GM12878 (cell line): ENCODE data around the gene ERVFRD-1. TPM values are rescaled to one million over a fixed set of nuclear protein-coding genes. Genes with fewer than 3 reads are reported as not detected.
A peak's percentile ranks its signal among the peaks of the same experiment; 100 is the strongest.

Experiments
- ATAC-seq: fragments of 200-7000 bp; cut with Tn5 transposase; 3 replicates; pipeline ENCODE4 v1.9.1; 2020; ENCODE audit warnings: mild to moderate bottlenecking, moderate library complexity
- BruUV-seq: library from RNA; stranded (reverse); fragments of 400-500 nt; replicated peaks from 2 replicates; lab custom pipeline; 2021; lab: Mats Ljungman, UMichigan
- CTCF ChIA-PET: fragments of 300-600 bp; sonication (Branson Sonifier 250); formaldehyde crosslinking; extraction: SDS; loops from one replicate; lab custom pipeline; 2021; ENCODE audit warnings: inconsistent platforms; lab: Yijun Ruan, JAX
- POLR2A ChIA-PET: fragments of 350-600 bp; formaldehyde crosslinking; extraction: SDS; loops from one replicate; lab custom pipeline; 2021; ENCODE audit warnings: inconsistent platforms; lab: Charles Lee
- RAD21 ChIA-PET: fragments of 300-600 bp; sonication (Branson Sonifier 250); formaldehyde crosslinking; loops from one replicate; lab custom pipeline; 2023; ENCODE audit warnings: antibody characterized with exemption; ENCODE audit not compliant: unreplicated experiment; lab: Charles Lee
- SMC1A ChIA-PET: fragments of 300-600 bp; sonication (Branson Sonifier 250); formaldehyde crosslinking; loops from one replicate; lab custom pipeline; 2023; ENCODE audit not compliant: unreplicated experiment, uncharacterized antibody; lab: Charles Lee
- DNase-seq: peaks from one replicate; pipeline ENCODE4 v3.0.0-alpha.2; 2011; ENCODE audit warnings: low read depth, low spot score
- FAIRE-seq: peaks from 3 replicates; lab custom pipeline; 2011; peaks lifted over from hg19 to GRCh38; lab: Jason Lieb, UNC
- H2AFZ ChIP-seq: 2 replicates; pipeline ENCODE4 v1.6.0; 2011; ENCODE audit warnings: low read depth, low read length, control low read depth; ENCODE audit not compliant: control insufficient read depth
- H3K27ac ChIP-seq: 2 replicates; pipeline ENCODE4 v1.5.1; 2011; ENCODE audit warnings: control low read depth; ENCODE audit not compliant: control insufficient read depth, insufficient read depth
- H3K27me3 ChIP-seq, 2 experiments: replicated peaks in 1 of 2; 2 replicates each; pipeline versions ENCODE4 v1.6.0 to v1.6.1; 2011; ENCODE audit warnings: low read length in 1 of 2; ENCODE audit not compliant: control insufficient read depth in 2 of 2, insufficient read depth in 2 of 2
- H3K36me3 ChIP-seq, 2 experiments: 2 replicates each; pipeline ENCODE4 v1.5.1; 2011; ENCODE audit warnings: low read length in 1 of 2; ENCODE audit not compliant: control insufficient read depth in 2 of 2, insufficient read depth in 2 of 2
- H3K4me1 ChIP-seq: 2 replicates; pipeline ENCODE4 v1.6.1; 2011; ENCODE audit warnings: mild to moderate bottlenecking, low read length, moderate library complexity, mixed read lengths; ENCODE audit not compliant: control insufficient read depth, insufficient read depth
- H3K4me2 ChIP-seq: 2 replicates; pipeline ENCODE4 v1.6.0; 2011; ENCODE audit warnings: control low read depth; ENCODE audit not compliant: control insufficient read depth, insufficient read depth
- H3K4me3 ChIP-seq: fragments of 200-600 bp; sonication (generic); 2 replicates; pipeline ENCODE4 v1.5.1; 2016
- H3K79me2 ChIP-seq: 2 replicates; pipeline ENCODE4 v1.6.0; 2011; ENCODE audit warnings: low read length; ENCODE audit not compliant: control insufficient read depth, insufficient read depth
- H3K9ac ChIP-seq: 2 replicates; pipeline ENCODE4 v1.8.0; 2011; ENCODE audit warnings: low read length, control low read depth, mixed read lengths; ENCODE audit not compliant: control insufficient read depth, insufficient read depth
- H3K9me3 ChIP-seq: replicated peaks from 3 replicates; pipeline ENCODE4 v1.5.1; 2011; ENCODE audit warnings: mild to moderate bottlenecking, low read length; ENCODE audit not compliant: control insufficient read depth, insufficient read depth
- H4K20me1 ChIP-seq: 2 replicates; pipeline ENCODE4 v1.6.0; 2011; ENCODE audit not compliant: control insufficient read depth, insufficient read depth
- POLR2AphosphoS5 ChIP-seq: IDR thresholded peaks from 2 replicates; pipeline ENCODE4 v1.6.1; 2011; ENCODE audit warnings: mild to moderate bottlenecking, low read length, inconsistent platforms
- SMAD1 ChIP-seq: fragments of 450-650 bp; IDR thresholded peaks from 2 replicates; pipeline ENCODE4 v1.6.1; 2018; ENCODE audit warnings: mild to moderate bottlenecking, low read depth; ENCODE audit not compliant: partially characterized antibody
- ZNF384 ChIP-seq: IDR thresholded peaks from 2 replicates; pipeline ENCODE4 v1.6.1; 2012; ENCODE audit warnings: low read depth, mild to moderate bottlenecking, low read length, improper control_type of control experiment, borderline replicate concordance
- WGBS: methylation state at CpG from one replicate; pipeline ENCODE4 v1.1.6; 2016; ENCODE audit warnings: low lambda C conversion rate; ENCODE audit not compliant: insufficient replicate concordance, insufficient coverage; ENCODE audit errors: missing lambda C conversion rate; 5-methylcytosine and 5-hydroxymethylcytosine counted together
- in situ Hi-C: fragments of 300-500 bp; cut with MboI; formaldehyde crosslinking; loops from 9 replicates; pipeline ENCODE4 v1.14.3; 2018; ENCODE audit warnings: mixed read lengths
- intact Hi-C: fragments of 100-400 bp; cut with micrococcal nuclease; formaldehyde crosslinking; loops from one replicate; pipeline ENCODE4 v1.14.2; 2022; ENCODE audit not compliant: unreplicated experiment
- polyA plus RNA-seq, 11 experiments: library from polyadenylated mRNA; depleted of rRNA in 4 of 11; unstranded in 6 of 11; stranded (reverse) in 5 of 11; fragments of >200 nt; fragmentation: Nextera tagmentation in 4 of 11; fragmentation: Illumina TruSeq in 1 of 11; extraction: Ambion mirVana in 4 of 11; extraction: Trizol in 1 of 11; gene quantifications; 1 replicate in 1 of 11; 2 replicates in 10 of 11; pipeline versions ENCODE4 v1.2.1 to v1.2.3, GENCODE V29; 2011 to 2016; ENCODE audit warnings: inconsistent platforms in 2 of 11, missing spikeins in 2 of 11, low read depth in 1 of 11
- total RNA-seq, 4 experiments: library from RNA; depleted of rRNA in 3 of 4; stranded (reverse); fragments of >200 nt in 3 of 4; fragmentation: Illumina TruSeq in 1 of 4; extraction: Trizol in 1 of 4; gene quantifications; 2 replicates each; pipeline versions ENCODE4 v1.2.1 to v1.2.3, GENCODE V29; 2013 to 2021
- TF ChIP-seq, protein P1 (sequence below): fragments of 450-650 bp; IDR thresholded peaks from 2 replicates; pipeline ENCODE4 v1.6.1; 2017; ENCODE audit warnings: low read depth, mild to moderate bottlenecking, moderate library complexity

Gene ERVFRD-1
- total and polyA plus RNA-seq, 10 of the 15 experiments (the other 5 are each of a cell fraction or from before 2014, with no cell fraction given): 0.03 to 0.11 (median 0.07) TPM; not detected in 7

DNA sequence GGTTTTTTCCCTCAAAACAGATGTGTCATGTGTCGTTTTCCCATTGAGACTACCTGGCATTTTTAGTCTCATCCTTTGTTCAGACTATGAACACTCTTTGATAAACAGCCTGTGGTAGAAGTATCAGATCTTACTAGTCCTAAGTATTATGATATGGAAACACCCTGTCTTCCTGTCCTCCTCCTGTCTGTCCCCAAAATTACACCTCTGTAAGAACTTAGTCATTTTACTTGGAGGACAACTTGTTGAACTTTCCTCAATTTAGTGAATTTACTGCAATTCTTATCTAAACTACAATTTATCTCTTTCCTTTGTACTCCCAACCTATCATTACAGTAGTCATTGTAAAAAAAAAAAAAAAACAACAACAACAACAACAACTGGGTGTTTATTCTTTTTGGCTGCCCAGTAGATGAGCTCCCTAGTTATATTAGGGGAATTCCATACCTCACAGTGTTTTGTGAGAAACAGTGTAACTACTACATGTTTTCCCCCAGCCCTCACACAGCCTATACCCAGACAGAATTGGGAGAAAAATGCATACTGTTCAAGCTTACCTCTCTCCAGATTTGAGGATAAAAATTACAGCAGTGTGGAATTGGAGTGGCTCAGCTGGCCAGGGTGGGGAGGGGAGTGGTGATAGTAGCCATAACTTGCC is 18.5 kb upstream of the ERVFRD-1 start:
- intact Hi-C loops: loop anchor here (5.0 kb wide), 1 partner anchor 38 kb away; the partner anchor contains the start of gene SMIM13
- Histone ChIP-seq H3K27ac (peak overlapping the region; percentile 41), H3K36me3 (peaks cover 1 to 3% of the 10 kb centered on the region in 2 experiments), H3K27me3 (no peaks in the 10 kb centered on the region), H4K20me1 (no peaks in the 10 kb centered on the region), H3K4me2 (no peak overlapping the region)
- in situ Hi-C loops: no loop called here
- no peak for DNase-seq
- no TSS peak for BruUV-seq
- CTCF ChIA-PET: interaction anchor here (0.6 to 1.8 kb wide), 5 partner anchors 12 to 652 kb away, joined by 3 to 4 read pairs (median 3); no protein-coding TSS in a partner anchor
- TF ChIP-seq, protein P1, sequence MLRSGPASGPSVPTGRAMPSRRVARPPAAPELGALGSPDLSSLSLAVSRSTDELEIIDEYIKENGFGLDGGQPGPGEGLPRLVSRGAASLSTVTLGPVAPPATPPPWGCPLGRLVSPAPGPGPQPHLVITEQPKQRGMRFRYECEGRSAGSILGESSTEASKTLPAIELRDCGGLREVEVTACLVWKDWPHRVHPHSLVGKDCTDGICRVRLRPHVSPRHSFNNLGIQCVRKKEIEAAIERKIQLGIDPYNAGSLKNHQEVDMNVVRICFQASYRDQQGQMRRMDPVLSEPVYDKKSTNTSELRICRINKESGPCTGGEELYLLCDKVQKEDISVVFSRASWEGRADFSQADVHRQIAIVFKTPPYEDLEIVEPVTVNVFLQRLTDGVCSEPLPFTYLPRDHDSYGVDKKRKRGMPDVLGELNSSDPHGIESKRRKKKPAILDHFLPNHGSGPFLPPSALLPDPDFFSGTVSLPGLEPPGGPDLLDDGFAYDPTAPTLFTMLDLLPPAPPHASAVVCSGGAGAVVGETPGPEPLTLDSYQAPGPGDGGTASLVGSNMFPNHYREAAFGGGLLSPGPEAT: peak; percentile 73
- TF ChIP-seq ZNF384: 0 out of 2 replicates have a peak, but pooled peaks have one; percentile 26
- no peak for TF ChIP-seq POLR2AphosphoS5
- TF ChIP-seq SMAD1: no peak
- TF ChIP-seq, all 136 proteins: peak for 2
- ChIA-PET RAD21 (interaction anchor here (0.7 to 1.6 kb wide), 9 partner anchors 16 to 525 kb away, joined by 3 to 10 read pairs (median 3); partner anchors contain the start of genes NEDD9 and SMIM13), POLR2A (interaction anchor here (0.6 to 2.0 kb wide), 5 partner anchors 13 to 275 kb away, joined by 3 to 11 read pairs (median 3); no protein-coding TSS in a partner anchor), SMC1A (interaction anchor here (0.6 to 4.3 kb wide), 12 partner anchors 10 to 1683 kb away, joined by 3 to 22 read pairs (median 3); no protein-coding TSS in a partner anchor)
- Histone ChIP-seq H3K4me3 (no peak overlapping the region), H3K79me2 (peaks cover 13% of the 10 kb centered on the region), H3K9me3 (no peaks in the 10 kb centered on the region), H3K4me1 (peaks cover 6% of the 10 kb centered on the region; the same call in 1 of the 2 replicates), H3K9ac (no peak overlapping the region), H2AFZ (no peak overlapping the region)
- peak; percentile 95 for ATAC-seq
- peak; percentile 88 for FAIRE-seq
- 86% methylated on average over 1 of the region's 1 CpG for whole genome bisulfite sequencing
